Type B pancreatic cell (in vitro differentiated cells): Measurements from ENCODE around the gene PCCA. TPM values are rescaled to one million over a fixed set of nuclear protein-coding genes. Genes with fewer than 3 reads are reported as not detected.
"Not testable (repeated sequence)": the region's sequence is repeated elsewhere in the genome, so short reads cannot be mapped to it uniquely, and the experiment has no call there.

Source experiments
- DNase-seq: peaks from one replicate; pipeline ENCODE4 v3.0.0; 2021; ENCODE audit warnings: mixed read lengths; ENCODE audit not compliant: unreplicated experiment; ENCODE audit errors: extremely low spot score
- H3K27ac Mint-ChIP-seq: 2 replicates; pipeline ENCODE4 v1.8.0; 2021; ENCODE audit warnings: mild to moderate bottlenecking, mixed read lengths
- H3K27me3 Mint-ChIP-seq: 2 replicates; pipeline ENCODE4 v1.8.0; 2021; ENCODE audit warnings: mixed read lengths
- H3K36me3 Mint-ChIP-seq: 2 replicates; pipeline ENCODE4 v1.8.0; 2021; ENCODE audit warnings: mixed read lengths
- H3K4me1 Mint-ChIP-seq: one replicate; pipeline ENCODE4 v1.8.0; 2021; ENCODE audit warnings: mixed read lengths; ENCODE audit not compliant: unreplicated experiment
- H3K4me3 Mint-ChIP-seq: 2 replicates; pipeline ENCODE4 v1.8.0; 2021; ENCODE audit warnings: mild to moderate bottlenecking, mixed read lengths
- H3K9me3 Mint-ChIP-seq: 2 replicates; pipeline ENCODE4 v1.8.0; 2021; ENCODE audit warnings: mixed read lengths
- total RNA-seq: library from RNA; stranded (reverse); gene quantifications from 2 replicates; pipeline ENCODE4 v1.2.1, GENCODE V29; 2021; ENCODE audit warnings: low replicate concordance
- TF ChIP-seq, protein P1 (sequence below): fragments of 200-600 bp; sonication (generic); conservative IDR thresholded peaks from 2 replicates; pipeline ENCODE4 v1.5.0; 2021; ENCODE audit warnings: antibody characterized with exemption, mild to moderate bottlenecking

The PCCA gene
- total RNA-seq, 1 donor from 2014 or later = 46.8 TPM

DNA sequence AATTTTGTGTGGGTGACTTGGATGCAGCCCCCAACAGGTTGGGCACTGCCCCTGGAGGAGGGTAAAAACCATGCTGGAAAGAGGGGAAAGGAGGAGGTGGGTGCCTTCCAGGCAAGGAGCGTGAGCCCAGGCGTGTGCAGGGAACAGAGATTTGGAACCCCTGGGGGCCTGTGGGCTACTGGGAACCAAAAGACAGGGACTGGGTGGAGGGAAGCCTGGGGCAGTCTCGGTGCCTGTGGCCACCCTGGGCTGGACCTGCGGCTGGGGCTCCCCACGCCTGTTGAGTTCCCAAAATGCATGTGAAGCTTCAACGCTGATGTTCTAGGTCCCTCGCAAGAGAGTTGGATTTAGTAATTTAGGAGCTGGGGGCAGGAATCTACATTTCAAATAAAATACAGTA is 474.9 kb downstream of the PCCA start:
- peak; percentile 42 for DNase-seq
- Mint-ChIP-seq H3K36me3 (no peaks in the 10 kb centered on the region), H3K9me3 (no peaks in the 10 kb centered on the region), H3K4me3 (no peak overlapping the region), H3K4me1 (peaks cover 4% of the 10 kb centered on the region), H3K27ac (no peak overlapping the region), H3K27me3 (no peaks in the 10 kb centered on the region)
- TF ChIP-seq, protein P1, sequence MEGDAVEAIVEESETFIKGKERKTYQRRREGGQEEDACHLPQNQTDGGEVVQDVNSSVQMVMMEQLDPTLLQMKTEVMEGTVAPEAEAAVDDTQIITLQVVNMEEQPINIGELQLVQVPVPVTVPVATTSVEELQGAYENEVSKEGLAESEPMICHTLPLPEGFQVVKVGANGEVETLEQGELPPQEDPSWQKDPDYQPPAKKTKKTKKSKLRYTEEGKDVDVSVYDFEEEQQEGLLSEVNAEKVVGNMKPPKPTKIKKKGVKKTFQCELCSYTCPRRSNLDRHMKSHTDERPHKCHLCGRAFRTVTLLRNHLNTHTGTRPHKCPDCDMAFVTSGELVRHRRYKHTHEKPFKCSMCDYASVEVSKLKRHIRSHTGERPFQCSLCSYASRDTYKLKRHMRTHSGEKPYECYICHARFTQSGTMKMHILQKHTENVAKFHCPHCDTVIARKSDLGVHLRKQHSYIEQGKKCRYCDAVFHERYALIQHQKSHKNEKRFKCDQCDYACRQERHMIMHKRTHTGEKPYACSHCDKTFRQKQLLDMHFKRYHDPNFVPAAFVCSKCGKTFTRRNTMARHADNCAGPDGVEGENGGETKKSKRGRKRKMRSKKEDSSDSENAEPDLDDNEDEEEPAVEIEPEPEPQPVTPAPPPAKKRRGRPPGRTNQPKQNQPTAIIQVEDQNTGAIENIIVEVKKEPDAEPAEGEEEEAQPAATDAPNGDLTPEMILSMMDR = no peak

DNA sequence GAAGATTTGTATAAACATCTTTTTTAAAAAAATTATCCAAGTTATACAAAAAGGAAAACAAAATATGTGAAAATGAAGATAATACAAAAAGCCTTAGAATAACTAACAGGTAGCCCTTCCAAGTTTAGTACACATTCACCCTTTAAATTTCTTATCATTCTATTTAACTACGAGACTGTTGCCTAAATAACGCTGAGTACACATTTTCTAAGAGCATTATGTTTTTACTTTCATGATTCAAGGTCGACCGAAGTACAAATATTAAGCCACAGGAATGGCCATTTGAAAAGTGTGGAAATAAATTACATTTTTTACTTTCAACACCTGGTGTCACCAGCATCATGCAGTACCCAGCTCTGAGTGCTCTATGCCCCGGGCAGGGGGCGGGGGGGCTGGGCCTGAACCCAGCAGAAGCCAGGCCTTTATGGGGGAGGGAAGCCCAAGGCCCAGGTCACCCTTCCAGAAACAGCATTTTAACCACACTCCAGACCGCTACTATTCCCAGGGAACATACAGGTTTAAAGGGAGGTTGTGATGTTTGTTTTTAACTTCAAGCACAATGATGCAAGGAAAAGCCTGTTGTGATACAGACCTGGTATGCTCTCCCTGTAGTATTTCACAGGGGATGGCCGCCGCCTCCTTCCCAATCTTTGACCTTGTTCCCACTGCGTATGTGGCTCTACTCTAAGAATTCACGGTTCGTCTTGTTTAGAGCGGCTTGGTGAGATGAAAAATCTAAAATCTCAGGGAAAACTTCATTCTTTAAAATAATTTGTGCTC is 475.7 kb downstream of the PCCA start:
- Mint-ChIP-seq H3K4me3 (no peak overlapping the region), H3K4me1 (peaks cover 4% of the 10 kb centered on the region), H3K27me3 (no peaks in the 10 kb centered on the region), H3K36me3 (no peaks in the 10 kb centered on the region), H3K9me3 (peaks cover 2% of the 10 kb centered on the region), H3K27ac (no peak overlapping the region)
- TF ChIP-seq, protein P1 = no peak
- DNase-seq = no peak

DNA sequence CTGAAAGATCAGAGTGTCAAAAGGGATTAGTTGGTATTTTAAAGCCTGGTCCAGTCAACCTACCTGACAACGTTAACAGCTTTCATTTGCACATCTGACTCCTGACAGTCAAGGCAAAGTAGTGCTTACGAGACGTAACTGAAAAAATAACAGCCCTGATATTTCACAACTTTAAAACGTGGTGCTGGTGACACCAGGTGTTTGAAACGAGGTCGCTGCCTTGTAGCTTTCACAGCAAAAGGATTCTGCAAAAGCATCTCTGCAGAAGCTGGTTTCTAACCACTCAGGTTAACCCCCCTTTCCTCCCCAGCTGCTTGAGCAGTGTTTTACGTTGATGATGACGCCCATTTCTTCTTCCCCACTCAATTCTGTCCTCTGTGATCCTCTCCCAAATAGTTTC is 476.4 kb downstream of the PCCA start:
- H3K4me1 Mint-ChIP-seq = peaks cover 4% of the 10 kb centered on the region
- no peaks in the 10 kb centered on the region for H3K27me3 Mint-ChIP-seq
- TF ChIP-seq, protein P1 = no peak
- no peak overlapping the region for H3K27ac Mint-ChIP-seq
- H3K4me3 Mint-ChIP-seq = no peak overlapping the region
- no peak for DNase-seq
- H3K36me3 Mint-ChIP-seq = no peaks in the 10 kb centered on the region
- H3K9me3 Mint-ChIP-seq = peaks cover 7% of the 10 kb centered on the region

DNA sequence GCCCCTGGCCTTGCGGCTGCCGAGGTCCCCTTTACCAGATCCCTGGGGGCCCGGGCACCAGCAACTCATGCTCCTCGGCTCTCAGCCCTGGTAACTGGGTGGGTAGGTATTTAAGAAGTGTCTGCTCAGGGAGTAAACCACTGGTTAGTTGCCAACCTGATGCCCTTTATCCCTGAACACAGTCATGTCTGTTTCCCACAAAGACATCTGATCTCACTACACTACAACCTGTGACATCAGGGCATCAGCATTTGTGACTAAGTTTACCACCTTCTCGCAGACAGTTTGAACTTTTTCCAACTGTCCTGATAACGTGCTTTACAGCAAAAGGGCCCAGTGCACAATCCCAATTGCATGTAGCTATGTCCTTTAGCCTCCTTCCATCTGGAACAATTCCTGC is 477.6 kb downstream of the PCCA start:
- peak overlapping the region; percentile 59 for H3K27ac Mint-ChIP-seq
- H3K4me3 Mint-ChIP-seq = no peak overlapping the region
- H3K9me3 Mint-ChIP-seq = peaks cover 7% of the 10 kb centered on the region
- H3K4me1 Mint-ChIP-seq = peaks cover 4% of the 10 kb centered on the region
- H3K27me3 Mint-ChIP-seq = no peaks in the 10 kb centered on the region
- TF ChIP-seq, protein P1 = no peak
- H3K36me3 Mint-ChIP-seq = no peaks in the 10 kb centered on the region
- DNase-seq = peak; percentile 45

DNA sequence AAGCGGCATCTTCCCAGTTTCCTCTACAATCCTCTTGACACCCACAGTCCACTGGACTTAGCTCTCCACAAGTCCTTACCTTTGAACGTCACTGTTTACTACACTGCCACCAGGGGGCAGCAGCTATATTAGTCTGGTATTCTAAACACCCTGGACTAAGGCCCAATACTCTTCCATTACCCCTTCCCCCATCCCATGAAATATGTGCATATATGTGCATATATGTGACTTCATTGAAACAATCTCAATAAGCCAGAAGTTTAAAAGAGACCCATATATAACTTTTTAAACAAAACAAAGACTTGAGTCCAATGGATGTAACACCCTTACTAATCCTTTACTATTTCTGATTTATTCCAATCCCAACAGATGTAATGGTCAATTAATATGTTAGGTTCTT is 484.2 kb downstream of the PCCA start:
- peaks cover 7% of the 10 kb centered on the region for H3K9me3 Mint-ChIP-seq
- H3K36me3 Mint-ChIP-seq = no peaks in the 10 kb centered on the region
- H3K4me3 Mint-ChIP-seq = no peak overlapping the region
- TF ChIP-seq, protein P1 = peak; percentile 82
- no peaks in the 10 kb centered on the region for H3K4me1 Mint-ChIP-seq
- H3K27ac Mint-ChIP-seq = no peak overlapping the region
- no peaks in the 10 kb centered on the region for H3K27me3 Mint-ChIP-seq
- DNase-seq = no peak

DNA sequence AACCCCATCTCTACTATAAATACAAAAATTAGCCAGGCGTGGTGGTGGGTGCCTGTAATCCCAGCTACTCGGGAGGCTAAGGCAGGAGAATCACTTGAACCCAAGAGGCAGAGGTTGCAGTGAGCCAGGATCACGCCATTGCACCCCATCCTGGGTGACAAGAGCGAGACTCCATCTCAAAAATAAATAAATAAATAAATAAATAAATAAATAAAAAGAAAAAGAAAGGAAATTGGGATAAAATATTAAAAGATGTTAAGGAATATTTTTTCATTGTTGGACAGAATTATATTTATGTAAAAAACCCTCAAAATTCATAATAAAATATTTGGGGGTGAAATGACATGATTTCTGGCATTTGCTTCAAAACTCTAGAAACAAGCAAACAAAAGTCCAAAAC is 488.3 kb downstream of the PCCA start:
- H3K36me3 Mint-ChIP-seq, H3K9me3 Mint-ChIP-seq, H3K4me3 Mint-ChIP-seq, DNase-seq, H3K27ac Mint-ChIP-seq, H3K4me1 Mint-ChIP-seq, H3K27me3 Mint-ChIP-seq: not testable (repeated sequence)

Other genes starting within 250 kb of the PCCA start
- 0.05 and 15.1 TPM in 2 replicates for gene ZIC5, start 117.3 kb upstream of the PCCA start, total RNA-seq
- gene ZIC2, start 107.3 kb upstream of the PCCA start, total RNA-seq = 0.59 and 129 TPM in 2 replicates